GM19193 (cell line): ENCODE measurements around the gene KCNF1.

Experiments
- POLR2A ChIP-seq: IDR thresholded peaks from 4 replicates; pipeline ENCODE4 v1.6.1; 2011; ENCODE audit not compliant: insufficient read depth, insufficient read length; ENCODE audit errors: extremely low read depth

The KCNF1 gene, protein sequence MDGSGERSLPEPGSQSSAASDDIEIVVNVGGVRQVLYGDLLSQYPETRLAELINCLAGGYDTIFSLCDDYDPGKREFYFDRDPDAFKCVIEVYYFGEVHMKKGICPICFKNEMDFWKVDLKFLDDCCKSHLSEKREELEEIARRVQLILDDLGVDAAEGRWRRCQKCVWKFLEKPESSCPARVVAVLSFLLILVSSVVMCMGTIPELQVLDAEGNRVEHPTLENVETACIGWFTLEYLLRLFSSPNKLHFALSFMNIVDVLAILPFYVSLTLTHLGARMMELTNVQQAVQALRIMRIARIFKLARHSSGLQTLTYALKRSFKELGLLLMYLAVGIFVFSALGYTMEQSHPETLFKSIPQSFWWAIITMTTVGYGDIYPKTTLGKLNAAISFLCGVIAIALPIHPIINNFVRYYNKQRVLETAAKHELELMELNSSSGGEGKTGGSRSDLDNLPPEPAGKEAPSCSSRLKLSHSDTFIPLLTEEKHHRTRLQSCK

DNA sequence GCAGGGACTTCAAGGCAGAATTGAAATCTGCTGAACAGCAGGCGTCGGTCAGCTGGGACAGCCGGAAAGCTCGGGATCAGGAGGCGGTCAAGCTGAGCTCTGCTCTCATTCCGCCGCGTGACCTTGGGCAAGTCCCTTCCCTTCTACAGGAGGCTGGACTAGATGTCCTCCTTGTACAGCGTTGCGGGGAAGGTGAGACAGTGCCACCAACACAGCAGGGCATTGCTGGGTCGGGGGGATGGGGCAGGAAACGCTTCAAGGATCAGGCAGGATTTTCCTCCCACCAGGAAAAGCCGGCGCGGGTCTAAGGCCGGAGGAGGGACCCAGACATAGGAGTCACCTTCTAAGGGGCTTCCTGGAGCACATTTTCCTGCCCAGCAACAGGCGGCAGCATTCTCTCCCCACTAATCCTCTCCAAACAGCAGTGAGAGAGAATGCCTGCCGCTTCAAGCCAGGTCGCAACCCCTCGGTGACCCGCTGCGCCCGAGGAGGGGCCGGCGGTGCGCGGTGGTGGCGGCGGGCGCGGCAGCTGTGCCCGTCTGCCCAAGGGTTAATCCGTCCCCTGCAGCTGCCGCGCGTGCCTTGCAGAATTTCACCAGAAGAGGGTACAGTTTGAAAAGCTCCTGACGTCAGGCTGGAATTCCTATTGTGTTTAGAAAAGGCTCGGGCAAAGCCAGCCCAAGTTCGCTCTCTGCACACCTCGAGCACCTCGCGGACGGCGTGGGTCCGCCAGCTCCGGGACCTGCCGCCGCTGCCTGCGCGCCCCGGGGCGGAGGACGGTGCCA lies at the start of gene KCNF1:
TSS of gene KCNF1 (plus strand) at position 644 of the 785 bp plus-strand sequence. CDS start 493 bp downstream, outside the sequence.
- no peak for TF ChIP-seq POLR2A

DNA sequence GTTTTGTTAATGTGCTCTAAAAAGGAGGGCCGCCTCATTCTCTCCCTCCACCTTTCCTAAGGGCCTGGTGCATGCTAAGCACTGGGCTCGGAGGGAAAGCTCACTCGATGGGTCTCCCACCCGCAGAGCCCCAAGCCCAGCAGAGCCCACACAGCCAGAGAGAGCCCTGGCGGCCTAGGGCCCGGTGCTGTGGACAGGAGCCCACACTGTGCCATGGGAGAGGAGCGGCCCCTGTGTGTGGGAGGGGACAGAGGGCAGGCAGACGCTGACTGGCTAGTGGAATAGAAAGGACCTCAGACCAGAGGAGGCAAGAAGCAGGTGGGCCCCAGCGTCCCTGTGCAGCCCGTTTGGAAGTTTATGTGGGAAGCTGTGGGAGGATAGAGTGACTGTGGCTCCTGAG lies 49.4 kb upstream of the KCNF1 start:
- TF ChIP-seq POLR2A, result no peak

DNA sequence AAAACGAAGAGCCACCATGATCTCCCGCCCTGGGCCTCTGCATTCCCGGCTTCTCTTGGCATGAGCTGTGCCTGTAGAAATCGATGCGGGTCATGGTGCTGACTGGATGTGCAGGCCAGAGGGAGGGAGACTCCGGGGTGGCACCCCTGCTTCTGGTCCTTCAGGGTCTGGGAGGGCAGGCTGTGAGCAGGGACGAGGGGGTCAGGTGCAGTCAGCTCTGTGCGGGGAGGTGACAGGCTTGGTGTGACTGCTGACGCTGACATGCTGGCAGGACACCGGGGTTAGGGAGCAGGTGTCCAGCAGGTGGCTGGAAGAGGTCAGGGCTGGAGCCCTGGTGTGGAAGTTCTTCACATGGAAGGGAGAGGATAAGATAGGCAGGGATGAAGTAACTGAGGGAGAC lies 48.7 kb upstream of the KCNF1 start:
- TF ChIP-seq POLR2A, result no peak

DNA sequence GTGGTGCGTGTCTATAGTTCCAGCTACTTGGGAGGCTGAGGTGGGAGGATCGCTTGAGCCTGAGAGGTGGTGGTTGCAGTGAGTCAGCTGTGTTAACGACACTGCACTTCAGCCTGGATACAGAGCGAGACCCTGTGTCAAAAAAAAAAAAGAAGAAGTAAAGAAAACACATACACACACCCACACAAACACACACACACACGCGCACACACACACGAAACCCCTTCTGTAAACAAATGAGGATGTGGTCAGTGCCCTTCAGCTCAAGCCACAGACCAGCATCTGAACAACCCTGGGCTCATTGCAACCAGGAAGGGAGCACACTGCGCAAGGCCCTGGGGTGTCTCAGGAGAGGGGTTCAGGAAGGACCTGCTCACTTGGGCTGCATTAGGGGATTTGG lies 47.9 kb upstream of the KCNF1 start:
- no peak for TF ChIP-seq POLR2A

DNA sequence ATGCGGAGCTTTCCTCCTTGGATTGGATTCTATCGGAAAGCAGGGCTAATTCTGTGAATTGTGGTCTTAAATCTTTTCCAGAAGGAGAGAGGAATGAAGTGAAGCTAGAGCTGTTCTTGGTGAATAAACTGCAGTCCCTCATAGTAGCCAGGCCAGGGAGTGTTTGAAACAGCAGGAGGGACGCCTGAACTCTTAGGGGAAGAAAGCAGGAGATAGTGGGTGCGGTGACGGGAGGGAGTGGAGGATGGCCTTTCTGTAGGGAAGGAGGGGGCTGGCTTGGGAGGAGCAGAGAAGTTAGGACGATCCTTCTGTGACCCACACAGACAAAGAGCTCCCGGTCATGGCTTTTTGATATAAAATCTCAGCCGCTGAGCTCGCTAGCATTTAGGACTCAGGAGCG lies 47.5 kb upstream of the KCNF1 start:
- no peak for TF ChIP-seq POLR2A

DNA sequence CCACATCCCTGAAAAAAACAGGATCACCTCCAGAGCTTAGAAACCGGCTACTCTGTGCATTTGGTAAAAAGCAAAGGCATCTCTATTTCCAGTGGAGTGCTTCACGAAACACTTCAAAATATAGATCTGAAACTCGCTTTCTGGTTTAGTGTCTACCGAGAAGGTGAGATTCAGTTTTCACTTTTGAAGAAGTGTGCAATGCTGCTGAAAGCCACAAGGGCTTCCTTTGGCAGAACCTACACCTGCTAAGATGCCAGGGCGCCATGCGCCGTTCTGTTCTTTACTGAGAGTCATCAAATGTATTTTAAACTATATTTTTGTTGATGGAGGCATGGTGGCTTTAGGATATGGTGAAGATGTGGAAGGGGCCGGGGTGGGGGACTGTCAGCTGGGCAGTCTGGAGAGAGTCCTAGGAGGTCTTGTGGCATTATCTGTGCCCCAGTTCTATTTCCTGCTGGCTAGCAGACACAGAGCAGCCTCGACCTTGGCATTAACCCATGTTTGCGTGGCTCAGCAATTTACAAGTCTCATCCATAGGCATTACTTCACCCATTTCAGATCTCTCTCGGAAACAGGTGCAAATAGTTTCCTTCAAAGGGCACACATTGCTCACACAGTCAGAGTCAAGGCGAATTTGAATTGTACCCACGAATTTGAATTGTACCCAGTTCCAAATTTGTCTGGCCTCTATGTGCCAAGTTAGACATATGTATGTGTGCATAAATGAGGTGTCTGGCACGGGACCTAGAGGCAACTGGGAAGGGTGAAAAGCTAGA lies 46.7 kb upstream of the KCNF1 start:
- TF ChIP-seq POLR2A, result no peak

DNA sequence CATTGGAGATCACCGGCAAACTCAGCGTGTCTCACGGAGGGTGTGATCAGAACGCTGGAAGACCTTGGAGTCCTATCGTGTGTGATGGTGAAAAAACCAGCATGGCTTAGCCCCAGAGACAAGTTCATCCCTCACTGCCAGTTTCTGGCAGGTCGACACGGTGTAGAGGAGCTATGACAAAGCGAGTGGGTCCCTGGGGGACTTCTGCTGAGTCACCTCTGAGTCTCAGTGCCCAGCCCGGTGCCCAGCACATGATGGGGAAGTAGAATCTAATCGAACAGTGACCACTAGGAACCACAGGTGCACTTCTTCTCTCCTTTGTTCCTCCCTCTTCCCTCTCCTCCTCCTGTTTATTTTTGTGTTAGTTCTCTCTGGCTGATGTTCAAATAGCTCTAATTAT lies 45.9 kb upstream of the KCNF1 start:
- no peak for TF ChIP-seq POLR2A

DNA sequence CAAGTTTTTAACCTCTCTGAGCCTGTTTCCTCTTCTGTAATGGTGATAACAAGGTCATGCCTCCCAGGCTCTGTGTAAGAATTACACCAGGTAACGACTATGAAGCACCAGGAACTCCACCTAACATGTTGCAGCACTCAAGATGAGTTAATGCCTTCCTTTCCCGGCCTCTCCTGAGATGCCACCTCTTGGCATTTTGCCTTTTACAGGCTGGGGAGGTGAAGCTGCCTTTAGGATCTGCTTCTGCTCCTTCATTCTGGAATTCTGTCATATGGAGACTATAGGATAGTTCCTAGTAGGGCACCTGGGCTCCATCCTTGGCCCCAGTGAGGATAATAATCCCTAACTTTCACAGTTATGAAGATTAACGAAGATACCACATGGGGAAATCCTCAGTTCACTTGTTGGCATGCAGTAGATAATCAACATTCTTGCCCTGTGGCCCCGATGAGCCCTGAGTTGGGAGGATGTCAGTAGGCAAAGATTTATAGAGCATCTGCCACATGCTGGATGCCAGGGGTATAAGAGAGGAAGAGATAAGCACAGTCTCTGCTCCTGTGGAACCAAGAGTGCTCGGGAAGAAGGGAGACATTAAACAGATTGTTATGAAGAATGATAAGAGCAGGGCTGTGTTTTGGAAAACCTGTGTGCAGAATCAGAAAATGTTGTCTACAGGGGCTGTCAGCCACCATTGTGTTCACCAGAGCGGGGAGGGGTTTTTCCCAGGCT lies 43.9 kb upstream of the KCNF1 start:
- no peak for TF ChIP-seq POLR2A

DNA sequence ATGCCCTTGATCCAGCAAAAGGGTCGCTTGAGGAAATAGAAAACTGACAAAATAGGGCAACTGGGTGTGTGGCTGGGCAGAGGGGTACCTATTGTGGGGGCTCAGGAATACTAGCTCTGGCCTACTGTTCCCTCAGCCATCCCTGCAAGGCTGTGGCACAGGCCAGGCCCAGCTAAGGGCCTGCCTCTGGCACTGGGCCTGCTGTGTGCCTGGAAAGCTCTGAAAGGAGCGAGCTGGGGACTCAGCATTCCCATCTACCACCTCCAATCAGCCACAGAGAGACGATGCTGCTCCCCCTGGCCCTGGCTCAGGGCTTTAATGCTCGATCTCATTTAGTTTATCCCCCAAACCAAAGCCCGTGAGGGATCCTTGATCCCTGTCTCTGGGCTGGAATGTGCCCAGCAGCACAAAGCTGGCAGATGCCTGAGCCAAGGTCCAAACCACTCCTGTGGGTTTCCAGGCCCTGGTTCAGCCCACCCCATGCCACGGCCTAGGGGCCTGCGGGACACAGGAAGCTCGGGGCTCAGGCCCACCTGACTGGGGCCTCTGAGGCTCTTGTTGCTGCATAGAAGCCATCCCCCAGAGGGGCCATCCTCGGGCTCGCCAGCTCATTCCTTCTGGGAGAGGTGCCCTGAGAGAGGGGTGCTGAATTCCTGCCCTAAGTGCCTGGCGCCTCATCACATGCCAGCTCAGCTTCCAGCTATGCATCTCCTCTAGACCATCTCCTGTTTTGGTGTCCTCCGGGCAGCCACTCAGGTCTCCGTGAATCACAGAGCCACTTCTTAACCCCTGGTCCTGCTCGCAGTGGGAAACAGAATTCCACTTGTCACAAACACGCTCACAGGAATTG lies 43.0 kb upstream of the KCNF1 start:
- TF ChIP-seq POLR2A, result no peak

DNA sequence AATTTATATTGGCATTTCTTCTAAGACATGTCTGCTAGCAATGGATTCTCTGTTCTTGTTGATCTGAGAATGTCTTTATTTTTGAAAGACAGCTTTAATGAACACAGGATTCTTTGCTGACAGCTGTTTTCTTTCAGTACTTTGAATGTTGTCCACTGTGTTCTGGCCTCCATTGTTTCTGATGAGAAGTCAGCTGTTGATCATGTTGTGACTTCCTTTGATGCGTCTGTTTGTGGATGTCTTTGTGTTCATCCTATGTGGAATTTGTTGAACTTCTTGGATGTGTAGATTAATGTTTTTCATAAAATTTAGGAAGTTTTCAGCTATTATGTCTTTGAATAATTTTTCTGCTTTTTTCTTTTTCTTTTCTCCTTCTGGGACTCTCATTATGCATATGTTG lies 39.8 kb upstream of the KCNF1 start:
- no peak for TF ChIP-seq POLR2A

DNA sequence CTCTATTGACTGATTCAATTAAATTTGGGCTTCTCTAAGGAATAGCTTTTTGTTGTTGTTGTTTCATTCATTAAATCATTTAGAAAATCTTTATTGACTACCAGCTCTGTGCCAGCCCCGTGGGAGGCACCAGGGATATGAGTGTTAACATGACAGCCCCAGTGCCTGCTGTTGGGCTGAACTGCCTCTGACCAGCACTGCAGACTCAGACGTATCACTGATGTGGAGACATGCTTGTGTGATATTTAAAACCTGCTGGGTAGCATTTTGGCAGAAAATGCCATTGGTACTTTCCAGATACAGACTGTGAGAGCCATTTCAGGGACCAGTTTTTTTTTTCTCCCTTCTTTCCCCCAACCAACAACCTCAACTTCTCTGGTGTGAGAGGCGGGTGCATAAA lies 38.6 kb upstream of the KCNF1 start:
- TF ChIP-seq POLR2A, result no peak

DNA sequence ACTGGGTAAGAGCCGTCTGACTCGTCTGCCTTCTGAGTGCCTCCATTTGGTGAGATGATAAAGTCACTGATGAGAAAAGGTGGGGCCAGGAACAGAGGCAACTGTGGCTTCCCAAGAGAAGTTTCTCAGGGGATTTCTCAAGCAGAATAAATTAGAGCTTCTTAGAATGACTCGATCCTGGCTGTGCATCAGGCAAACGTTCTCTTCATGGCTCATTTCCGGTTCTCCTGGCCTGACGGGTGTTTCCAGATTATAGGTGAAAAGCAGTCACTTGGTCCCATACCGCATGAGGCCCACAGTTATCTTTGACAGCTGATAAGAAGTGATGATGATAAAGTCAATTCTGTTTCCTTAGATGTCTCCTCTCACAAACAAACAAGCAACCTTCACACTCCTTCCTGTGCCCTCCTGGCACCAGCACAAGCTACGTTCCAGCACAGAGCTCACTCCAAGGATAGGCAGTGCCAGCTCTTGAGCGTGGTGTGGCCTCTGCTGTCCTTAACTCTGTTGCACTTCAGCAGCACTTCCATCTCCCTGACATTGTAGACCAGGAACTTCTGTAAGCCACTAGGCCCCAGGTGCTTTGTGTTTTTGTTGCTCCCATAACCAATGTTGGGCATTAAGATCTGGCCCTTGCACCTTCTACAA lies 37.8 kb upstream of the KCNF1 start:
- no peak for TF ChIP-seq POLR2A

DNA sequence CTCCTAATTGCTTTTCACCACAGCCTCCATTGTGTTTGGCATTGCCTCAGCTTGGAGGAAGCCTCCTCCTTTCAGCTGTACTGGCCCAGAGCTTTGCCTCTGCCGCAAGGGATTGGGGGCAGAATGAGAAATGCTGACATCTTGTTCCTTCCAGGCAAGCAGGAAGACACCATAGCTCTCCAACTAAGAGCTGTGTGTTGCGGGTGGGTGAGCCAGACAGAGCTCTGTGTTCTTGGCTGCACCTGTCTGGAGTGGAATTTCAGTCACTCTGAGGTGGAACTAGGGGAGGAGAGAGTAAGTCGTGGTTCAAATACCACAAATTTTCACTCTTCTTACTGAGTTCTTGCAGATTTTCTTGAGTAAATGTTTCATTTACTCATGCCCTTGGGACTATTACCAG lies 36.6 kb upstream of the KCNF1 start:
- no peak for TF ChIP-seq POLR2A
